Stimulated activated CD8-positive, alpha-beta memory T cell treated with anti-CD3 and anti-CD28 coated beads, Interleukin-7, amount 100 ng/mL, for 48 hours (primary cell): ENCODE results near the gene CRYBG2.

Experiments
- DNase-seq, 2 donors: peaks; one replicate each; pipeline ENCODE4 v3.0.0-alpha.2; 2020; ENCODE audit warnings: low read depth in 1 of 2; ENCODE audit errors: extremely low read depth in 1 of 2

CRYBG2 gene

GRCh38 chr1:26370591-26371382 is 16.9 kb upstream of the CRYBG2 start:
- DNase-seq, result no peak

DNA sequence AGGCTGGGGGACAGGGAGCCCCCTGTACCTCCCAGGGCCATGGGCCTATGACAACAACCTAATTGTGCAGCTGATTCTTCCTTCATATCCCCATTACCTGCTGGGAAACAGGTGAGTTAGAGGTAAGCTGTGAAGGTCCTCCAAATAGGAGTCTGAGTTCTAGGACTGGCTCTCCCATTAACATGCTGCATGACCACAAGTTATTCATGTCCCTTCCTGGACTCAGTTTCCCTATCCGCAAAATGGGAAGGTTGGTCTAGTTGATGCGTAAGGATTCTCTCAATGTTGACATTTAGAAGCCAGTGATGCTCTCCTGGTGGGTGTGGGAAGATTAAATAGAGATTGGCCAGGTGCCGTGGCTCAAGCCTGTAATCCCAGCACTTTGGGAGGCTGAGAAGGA is 14.6 kb upstream of the CRYBG2 start:
- no peak for DNase-seq

GRCh38 chr1:26368006-26368405 is 14.1 kb upstream of the CRYBG2 start:
- no peak for DNase-seq

GRCh38 chr1:26367441-26367840 is 13.5 kb upstream of the CRYBG2 start:
- DNase-seq, result no peak

GRCh38 chr1:26364956-26365355 is 11.0 kb upstream of the CRYBG2 start:
- no peak for DNase-seq

GRCh38 chr1:26363549-26364448 is 9.9 kb upstream of the CRYBG2 start:
- DNase-seq, result peak; percentile 62 to 72

DNA sequence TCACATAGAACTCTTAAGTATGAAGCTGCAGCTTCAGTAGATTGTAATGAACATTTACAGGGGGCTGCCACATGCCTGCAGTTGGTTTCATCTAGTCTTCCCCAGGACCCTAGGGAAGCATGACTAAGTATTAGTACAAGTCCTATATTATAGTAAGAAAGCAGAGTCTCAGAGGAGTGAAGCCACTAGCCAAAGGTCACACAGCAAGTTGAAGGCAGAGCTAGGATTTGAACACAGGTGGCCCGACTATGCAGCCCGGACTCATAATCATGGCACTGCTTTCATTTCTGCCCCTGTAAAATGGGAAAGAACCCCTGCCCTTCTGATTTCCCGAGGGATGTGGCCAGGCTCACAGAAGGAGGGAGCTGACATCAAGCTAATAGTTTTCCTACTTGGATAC is 8.4 kb upstream of the CRYBG2 start:
- no peak for DNase-seq

- DNase-seq, result no peak
Measured at GRCh38 chr1:26361605-26362122, 7.7 kb upstream of the CRYBG2 start.

GRCh38 chr1:26360807-26361604 is 7.1 kb upstream of the CRYBG2 start:
- DNase-seq, result no peak

GRCh38 chr1:26359981-26360806 is 6.3 kb upstream of the CRYBG2 start:
- peak in 1 of 2 donors; percentile 31 for DNase-seq

GRCh38 chr1:26358411-26359384 is 4.8 kb upstream of the CRYBG2 start:
- DNase-seq, result peak in 1 of 2 donors; percentile 67

- DNase-seq, result no peak
Measured at GRCh38 chr1:26357121-26357602, 3.2 kb upstream of the CRYBG2 start.

DNA sequence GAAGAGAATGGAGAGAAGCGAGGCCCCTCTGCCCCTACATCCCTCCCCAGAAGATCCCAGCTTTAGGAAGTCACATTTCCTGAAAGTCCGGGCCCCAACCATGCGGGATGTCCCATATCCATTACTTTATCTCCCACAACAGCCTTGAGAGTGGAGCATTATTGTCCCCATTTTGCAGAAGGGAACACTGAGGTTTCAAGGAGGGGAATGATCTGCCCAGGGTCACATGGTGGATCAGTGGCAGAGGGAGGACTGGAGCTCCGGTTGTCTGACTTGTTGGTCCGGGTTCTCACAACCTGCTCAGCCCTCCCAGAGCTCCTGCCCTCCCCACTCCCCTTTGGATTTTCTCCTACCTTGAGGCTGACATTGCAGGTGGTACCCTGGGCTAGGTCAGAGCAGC is 2.2 kb upstream of the CRYBG2 start:
- DNase-seq, result no peak

DNA sequence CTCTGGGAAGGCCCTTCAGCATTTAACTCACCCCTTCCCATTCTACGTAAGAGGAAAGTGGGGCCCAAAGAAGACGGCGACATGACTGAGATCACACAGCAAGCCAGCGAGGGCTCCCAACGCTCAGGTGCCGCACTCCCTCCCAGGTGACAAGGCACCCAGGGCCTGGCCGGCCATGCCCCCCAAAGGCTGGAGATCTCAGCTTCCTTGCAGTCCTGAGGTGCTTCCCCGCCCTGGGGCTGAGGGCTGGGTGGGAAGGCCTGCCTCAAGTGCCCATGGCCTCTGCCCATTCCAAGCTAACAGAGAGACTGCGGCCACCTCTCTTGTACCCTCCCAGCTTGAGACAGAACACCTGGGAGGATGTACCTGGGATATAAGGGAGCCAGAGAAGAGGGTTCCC is 1.0 kb upstream of the CRYBG2 start:
- DNase-seq, result no peak

- DNase-seq, result no peak
Measured at GRCh38 chr1:26353210-26353859, 595 bp downstream of the CRYBG2 start.

DNA sequence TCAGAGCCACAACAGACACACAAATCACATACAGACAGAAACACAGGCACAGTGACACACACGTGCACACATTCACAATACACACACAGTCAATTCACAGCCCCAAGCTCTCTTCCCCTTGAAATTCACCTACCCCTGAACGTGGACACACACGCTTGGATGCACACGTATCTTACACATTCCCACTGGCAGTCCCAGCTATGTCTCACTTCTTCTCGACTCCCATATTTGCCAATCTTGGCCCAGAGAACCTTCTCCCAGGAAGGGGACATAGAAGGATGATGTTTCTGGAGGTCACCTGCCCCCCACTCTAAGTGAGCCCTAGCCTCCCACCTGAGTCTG is 1.6 kb downstream of the CRYBG2 start:
- DNase-seq, result no peak

GRCh38 chr1:26351590-26352337 is 2.2 kb downstream of the CRYBG2 start:
- no peak for DNase-seq
